NCI-H69 (cell line): ENCODE results near the gene SLC4A7.
"Not testable (repeated sequence)": the region's sequence is repeated elsewhere in the genome, so short reads cannot be mapped to it uniquely, and the experiment has no call there.

Experiments used
- DNase-seq: peaks from one replicate; lab custom pipeline; 2025; lab: John Stamatoyannopoulos, UW

Gene SLC4A7

GRCh38 chr3:27429909-27430308, 54.3 kb downstream of the SLC4A7 start:
- DNase-seq = no peak

- no peak for DNase-seq
These were observed 55.7 kb downstream of the SLC4A7 start for GRCh38 chr3:27428446-27428845.

GRCh38 chr3:27426926-27427325, 57.3 kb downstream of the SLC4A7 start:
- no peak for DNase-seq

- no peak for DNase-seq
These were observed 58.2 kb downstream of the SLC4A7 start for GRCh38 chr3:27425896-27426565.

- not testable (repeated sequence) for DNase-seq
These were observed 59.2 kb downstream of the SLC4A7 start for GRCh38 chr3:27424812-27425521.

- DNase-seq = no peak
These were observed 60.7 kb downstream of the SLC4A7 start for GRCh38 chr3:27423463-27423862.

- no peak for DNase-seq
These were observed 61.6 kb downstream of the SLC4A7 start for GRCh38 chr3:27422617-27423016.

GRCh38 chr3:27415202-27415601, 69.0 kb downstream of the SLC4A7 start:
- no peak for DNase-seq

GRCh38 chr3:27392950-27393679, 91.1 kb downstream of the SLC4A7 start:
- no peak for DNase-seq

GRCh38 chr3:27392414-27392813, 91.8 kb downstream of the SLC4A7 start:
- not testable (repeated sequence) for DNase-seq

- no peak for DNase-seq
These were observed 92.4 kb downstream of the SLC4A7 start for GRCh38 chr3:27391796-27392195.

- DNase-seq = no peak
These were observed 96.6 kb downstream of the SLC4A7 start for GRCh38 chr3:27387625-27388024.

GRCh38 chr3:27385504-27385903, 98.7 kb downstream of the SLC4A7 start:
- no peak for DNase-seq

GRCh38 chr3:27384191-27384590, 100.0 kb downstream of the SLC4A7 start:
- DNase-seq = no peak

GRCh38 chr3:27380433-27381357, 103.5 kb downstream of the SLC4A7 start:
- no peak for DNase-seq

- DNase-seq = no peak
These were observed 105.9 kb downstream of the SLC4A7 start for GRCh38 chr3:27378331-27378730.

- no peak for DNase-seq
These were observed 107.9 kb downstream of the SLC4A7 start for GRCh38 chr3:27376109-27376772.

GRCh38 chr3:27368831-27369607, 115.2 kb downstream of the SLC4A7 start, which contains the start of gene NEK10:
NEK10 (minus strand) TSS chr3:27369383; CDS start chr3:27352882, 16,501 bp downstream.
- DNase-seq = peak; percentile 90

- no peak for DNase-seq
These were observed 118.1 kb downstream of the SLC4A7 start for GRCh38 chr3:27366062-27366591.
